ENCODE data around the gene EHBP1L1.

GRCh38 chr11:65599216-65599954 is 23.5 kb downstream of the EHBP1L1 start:
- TF ChIP-seq, protein P1, sequence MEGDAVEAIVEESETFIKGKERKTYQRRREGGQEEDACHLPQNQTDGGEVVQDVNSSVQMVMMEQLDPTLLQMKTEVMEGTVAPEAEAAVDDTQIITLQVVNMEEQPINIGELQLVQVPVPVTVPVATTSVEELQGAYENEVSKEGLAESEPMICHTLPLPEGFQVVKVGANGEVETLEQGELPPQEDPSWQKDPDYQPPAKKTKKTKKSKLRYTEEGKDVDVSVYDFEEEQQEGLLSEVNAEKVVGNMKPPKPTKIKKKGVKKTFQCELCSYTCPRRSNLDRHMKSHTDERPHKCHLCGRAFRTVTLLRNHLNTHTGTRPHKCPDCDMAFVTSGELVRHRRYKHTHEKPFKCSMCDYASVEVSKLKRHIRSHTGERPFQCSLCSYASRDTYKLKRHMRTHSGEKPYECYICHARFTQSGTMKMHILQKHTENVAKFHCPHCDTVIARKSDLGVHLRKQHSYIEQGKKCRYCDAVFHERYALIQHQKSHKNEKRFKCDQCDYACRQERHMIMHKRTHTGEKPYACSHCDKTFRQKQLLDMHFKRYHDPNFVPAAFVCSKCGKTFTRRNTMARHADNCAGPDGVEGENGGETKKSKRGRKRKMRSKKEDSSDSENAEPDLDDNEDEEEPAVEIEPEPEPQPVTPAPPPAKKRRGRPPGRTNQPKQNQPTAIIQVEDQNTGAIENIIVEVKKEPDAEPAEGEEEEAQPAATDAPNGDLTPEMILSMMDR (IDR thresholded peaks at IDR 0.05), result no peak
- TF ChIP-seq POLR2A (IDR thresholded peaks at IDR 0.05), result no peak
- no peak for TF ChIP-seq EP300 (IDR thresholded peaks at IDR 0.05)

All from ovary (tissue), 3 donors.